Ovary (tissue), 3 donors: ENCODE data around the gene PAAF1.

Experiments
- POLR2A ChIP-seq: fragments of 450-650 bp; IDR thresholded peaks from one replicate; pipeline ENCODE4 v1.6.1; 2017; ENCODE audit warnings: antibody characterized with exemption, mild to moderate bottlenecking, moderate library complexity
- TF ChIP-seq, protein P1 (sequence below), 3 donors: fragments of 450-650 bp in 2 of 3; fragments of 200-600 bp in 1 of 3; IDR thresholded peaks; one replicate each; pipeline versions ENCODE4 v1.5.1 to v1.8.0; 2016 to 2022; ENCODE audit warnings: antibody characterized with exemption in 3 of 3, mild to moderate bottlenecking in 1 of 3
- donor health status: DM: no; HTN: no; CAD: no.

GRCh38 chr11:73869332-73869949, 7.4 kb upstream of the PAAF1 start:
- TF ChIP-seq POLR2A = no peak
- TF ChIP-seq, protein P1, sequence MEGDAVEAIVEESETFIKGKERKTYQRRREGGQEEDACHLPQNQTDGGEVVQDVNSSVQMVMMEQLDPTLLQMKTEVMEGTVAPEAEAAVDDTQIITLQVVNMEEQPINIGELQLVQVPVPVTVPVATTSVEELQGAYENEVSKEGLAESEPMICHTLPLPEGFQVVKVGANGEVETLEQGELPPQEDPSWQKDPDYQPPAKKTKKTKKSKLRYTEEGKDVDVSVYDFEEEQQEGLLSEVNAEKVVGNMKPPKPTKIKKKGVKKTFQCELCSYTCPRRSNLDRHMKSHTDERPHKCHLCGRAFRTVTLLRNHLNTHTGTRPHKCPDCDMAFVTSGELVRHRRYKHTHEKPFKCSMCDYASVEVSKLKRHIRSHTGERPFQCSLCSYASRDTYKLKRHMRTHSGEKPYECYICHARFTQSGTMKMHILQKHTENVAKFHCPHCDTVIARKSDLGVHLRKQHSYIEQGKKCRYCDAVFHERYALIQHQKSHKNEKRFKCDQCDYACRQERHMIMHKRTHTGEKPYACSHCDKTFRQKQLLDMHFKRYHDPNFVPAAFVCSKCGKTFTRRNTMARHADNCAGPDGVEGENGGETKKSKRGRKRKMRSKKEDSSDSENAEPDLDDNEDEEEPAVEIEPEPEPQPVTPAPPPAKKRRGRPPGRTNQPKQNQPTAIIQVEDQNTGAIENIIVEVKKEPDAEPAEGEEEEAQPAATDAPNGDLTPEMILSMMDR (IDR thresholded peaks at IDR 0.05) = no peak
